ENCODE measurements around the gene CYP1A2.
"Not testable (repeated sequence)": the region's sequence is repeated elsewhere in the genome, so short reads cannot be mapped to it uniquely, and the experiment has no call there.

Gene CYP1A2

GRCh38 chr15:74735305-74735704 lies 13.3 kb upstream of the CYP1A2 start:
- TF ChIP-seq CTCF (IDR thresholded peaks at IDR 0.05; ENCODE audit: low read length, missing control alignments) = no peak
- no peak overlapping the region for H3K4me3 ChIP-seq (replicated peaks; ENCODE audit: low read depth, low read length)
- DNase-seq (ENCODE audit: low read depth) = no peak

GRCh38 chr15:74738239-74738638 lies 10.4 kb upstream of the CYP1A2 start:
- H3K4me3 ChIP-seq (replicated peaks; ENCODE audit: low read depth, low read length); DNase-seq (ENCODE audit: low read depth): not testable (repeated sequence)

GRCh38 chr15:74742422-74742821 lies 6.2 kb upstream of the CYP1A2 start:
- no peak overlapping the region for H3K4me3 ChIP-seq (replicated peaks; ENCODE audit: low read depth, low read length)
- no peak for TF ChIP-seq CTCF (IDR thresholded peaks at IDR 0.05; ENCODE audit: low read length, missing control alignments)
- DNase-seq (ENCODE audit: low read depth) = no peak

- DNase-seq (ENCODE audit: low read depth) = no peak
- TF ChIP-seq CTCF (IDR thresholded peaks at IDR 0.05; ENCODE audit: low read length, missing control alignments) = no peak
- no peak overlapping the region for H3K4me3 ChIP-seq (replicated peaks; ENCODE audit: low read depth, low read length)
These were observed 2.3 kb upstream of the CYP1A2 start for GRCh38 chr15:74746389-74746788.

- no peak for DNase-seq (ENCODE audit: low read depth)
- TF ChIP-seq CTCF (IDR thresholded peaks at IDR 0.05; ENCODE audit: low read length, missing control alignments) = no peak
- no peak overlapping the region for H3K4me3 ChIP-seq (replicated peaks; ENCODE audit: low read depth, low read length)
These were observed 1.2 kb downstream of the CYP1A2 start for GRCh38 chr15:74749832-74750231.

GRCh38 chr15:74750751-74751150 lies 2.1 kb downstream of the CYP1A2 start:
- no peak for DNase-seq (ENCODE audit: low read depth)
- TF ChIP-seq CTCF (IDR thresholded peaks at IDR 0.05; ENCODE audit: low read length, missing control alignments) = no peak
- H3K4me3 ChIP-seq (replicated peaks; ENCODE audit: low read depth, low read length) = no peak overlapping the region

- H3K4me3 ChIP-seq (replicated peaks; ENCODE audit: low read depth, low read length) = no peak overlapping the region
- no peak for TF ChIP-seq CTCF (IDR thresholded peaks at IDR 0.05; ENCODE audit: low read length, missing control alignments)
- DNase-seq (ENCODE audit: low read depth) = no peak
These were observed 3.4 kb downstream of the CYP1A2 start for GRCh38 chr15:74752011-74752410.

GRCh38 chr15:74752531-74752930 lies 3.9 kb downstream of the CYP1A2 start:
- TF ChIP-seq CTCF (IDR thresholded peaks at IDR 0.05; ENCODE audit: low read length, missing control alignments) = no peak
- DNase-seq (ENCODE audit: low read depth) = peak; percentile 41
- no peak overlapping the region for H3K4me3 ChIP-seq (replicated peaks; ENCODE audit: low read depth, low read length)
